IPS-11a (cell line): ENCODE measurements around the gene DLGAP1.
"Not testable (repeated sequence)": the region's sequence is repeated elsewhere in the genome, so short reads cannot be mapped to it uniquely, and the experiment has no call there.

ENCODE experiments used
- H3K4me3 ChIP-seq: one replicate; pipeline ENCODE4 v1.5.1; 2013; ENCODE audit warnings: low read depth, low read length, control low read depth

DLGAP1 gene

GRCh38 chr18:3710712-3711301 lies 744.3 kb downstream of the DLGAP1 start:
- no peak overlapping the region for H3K4me3 ChIP-seq

- no peak overlapping the region for H3K4me3 ChIP-seq
These were observed 745.9 kb downstream of the DLGAP1 start for GRCh38 chr18:3709205-3709604.

- no peak overlapping the region for H3K4me3 ChIP-seq
These were observed 748.6 kb downstream of the DLGAP1 start for GRCh38 chr18:3706279-3707097.

- H3K4me3 ChIP-seq, result no peak overlapping the region
These were observed 750.4 kb downstream of the DLGAP1 start for GRCh38 chr18:3704556-3705344.

- no peak overlapping the region for H3K4me3 ChIP-seq
These were observed 751.4 kb downstream of the DLGAP1 start for GRCh38 chr18:3703732-3704176.

GRCh38 chr18:3699707-3700567 lies 755.2 kb downstream of the DLGAP1 start:
- not testable (repeated sequence) for H3K4me3 ChIP-seq

GRCh38 chr18:3694030-3694778 lies 760.9 kb downstream of the DLGAP1 start:
- not testable (repeated sequence) for H3K4me3 ChIP-seq

GRCh38 chr18:3693410-3693809 lies 761.7 kb downstream of the DLGAP1 start:
- H3K4me3 ChIP-seq, result no peak overlapping the region

- H3K4me3 ChIP-seq, result no peak overlapping the region
These were observed 762.4 kb downstream of the DLGAP1 start for GRCh38 chr18:3692691-3693090.

- no peak overlapping the region for H3K4me3 ChIP-seq
These were observed 762.9 kb downstream of the DLGAP1 start for GRCh38 chr18:3692113-3692621.

GRCh38 chr18:3691705-3692104 lies 763.4 kb downstream of the DLGAP1 start:
- H3K4me3 ChIP-seq, result no peak overlapping the region

GRCh38 chr18:3690764-3691066 lies 764.4 kb downstream of the DLGAP1 start:
- no peak overlapping the region for H3K4me3 ChIP-seq

- no peak overlapping the region for H3K4me3 ChIP-seq
These were observed 764.9 kb downstream of the DLGAP1 start for GRCh38 chr18:3689986-3690763.

- no peak overlapping the region for H3K4me3 ChIP-seq
These were observed 766.0 kb downstream of the DLGAP1 start for GRCh38 chr18:3689091-3689490.

- no peak overlapping the region for H3K4me3 ChIP-seq
These were observed 766.4 kb downstream of the DLGAP1 start for GRCh38 chr18:3688690-3689089.

- no peak overlapping the region for H3K4me3 ChIP-seq
These were observed 771.6 kb downstream of the DLGAP1 start for GRCh38 chr18:3683483-3683882.

GRCh38 chr18:3682061-3682460 lies 773.0 kb downstream of the DLGAP1 start:
- no peak overlapping the region for H3K4me3 ChIP-seq

GRCh38 chr18:3679241-3679640 lies 775.9 kb downstream of the DLGAP1 start:
- H3K4me3 ChIP-seq, result no peak overlapping the region

- no peak overlapping the region for H3K4me3 ChIP-seq
These were observed 779.1 kb downstream of the DLGAP1 start for GRCh38 chr18:3675994-3676393.
